ENCODE data around the gene SLBP. TPM values are rescaled to one million over a fixed set of nuclear protein-coding genes. Genes with fewer than 3 reads are reported as not detected.

SLBP gene
- total and polyA plus RNA-seq, 2 donors (not counting 3 experiments of a cell fraction or from before 2014, with no cell fraction given): 48.3 to 63.1 TPM

GRCh38 chr4:1660948-1661677, 51.0 kb downstream of the SLBP start:
- POLR2A ChIA-PET: no interaction called here
- no peak overlapping the region for H3K4me3 ChIP-seq (replicated peaks in 1 of 3; ENCODE audit: insufficient read depth in 1 of 3, low read depth in 1 of 3, low read length in 3 of 3)
- CTCF ChIA-PET: no interaction called here
- H3K9ac ChIP-seq (replicated peaks; ENCODE audit: extremely low read depth, insufficient read depth, low read length): no peak overlapping the region
- intact Hi-C loops (cut with micrococcal nuclease) (no loop called here), dilution Hi-C loops (cut with MboI; ENCODE audit: extremely low pct_ligation_motif_present, low sequenced_read_pairs) (no loop called here)
- no peaks in the 10 kb centered on the region for H4K20me1 ChIP-seq (replicated peaks; ENCODE audit: control insufficient read depth, extremely low read depth, insufficient read depth, low read length)
- DNase-seq (ENCODE audit: low read depth, low spot score) (no peak), FAIRE-seq (no peak)
- no peaks in the 10 kb centered on the region for H3K4me1 ChIP-seq (ENCODE audit: control insufficient read depth, extremely low read depth, insufficient read depth, low read length)
- no peaks in the 10 kb centered on the region for H3K27me3 ChIP-seq (ENCODE audit: control insufficient read depth in 2 of 2, insufficient read depth in 2 of 2, low read length in 2 of 2)
- TF ChIP-seq GATA2 (IDR thresholded peaks at IDR 0.05; ENCODE audit: insufficient read depth, insufficient read length, low read depth, low read length) (no peak), CTCF (IDR thresholded peaks at IDR 0.05; ENCODE audit: extremely low read depth in 1 of 2, insufficient read depth in 1 of 2, low read depth in 1 of 2, low read length in 2 of 2) (no peak), JUN (IDR thresholded peaks at IDR 0.05; ENCODE audit: borderline replicate concordance, insufficient read depth, insufficient read length, low read depth) (no peak), POLR2AphosphoS5 (IDR thresholded peaks at IDR 0.05; ENCODE audit: insufficient read depth, low read depth, low read length) (no peak), MYC (IDR thresholded peaks at IDR 0.05; ENCODE audit: low read depth, low read length) (no peak), FOS (IDR thresholded peaks at IDR 0.05; ENCODE audit: borderline replicate concordance, insufficient read depth, low read length) (no peak), POLR2A (IDR thresholded peaks at IDR 0.05; ENCODE audit: low read depth, low read length) (no peak), EZH2 (IDR thresholded peaks at IDR 0.05; ENCODE audit: borderline replicate concordance, low read depth, low read length, severe bottlenecking) (no peak)
- TF ChIP-seq, protein P1, sequence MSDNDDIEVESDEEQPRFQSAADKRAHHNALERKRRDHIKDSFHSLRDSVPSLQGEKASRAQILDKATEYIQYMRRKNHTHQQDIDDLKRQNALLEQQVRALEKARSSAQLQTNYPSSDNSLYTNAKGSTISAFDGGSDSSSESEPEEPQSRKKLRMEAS (IDR thresholded peaks at IDR 0.05; ENCODE audit: insufficient read depth, insufficient read length): no peak
- no peaks in the 10 kb centered on the region for H3K36me3 ChIP-seq (ENCODE audit: control insufficient read depth in 2 of 2, extremely low read depth in 1 of 2, insufficient read depth in 2 of 2, low read length in 2 of 2)
- no peak overlapping the region for H2AFZ ChIP-seq (ENCODE audit: low read depth, low read length)
- no peaks in the 10 kb centered on the region for H3K9me1 ChIP-seq (replicated peaks; ENCODE audit: control insufficient read depth, extremely low read depth, insufficient read depth, low read length)
- no peaks in the 10 kb centered on the region for H3K79me2 ChIP-seq (ENCODE audit: control insufficient read depth, insufficient read depth, low read length)
- no peak overlapping the region for H3K27ac ChIP-seq (ENCODE audit: insufficient read depth, low read depth, low read length)
- H3K9me3 ChIP-seq (replicated peaks; ENCODE audit: control insufficient read depth, insufficient read depth, low read length): no peaks in the 10 kb centered on the region
- H3K4me2 ChIP-seq (ENCODE audit: insufficient read depth, low read length): no peak overlapping the region
- BruUV-seq (replicated peaks): no TSS peak

Data from endothelial cell of umbilical vein (primary cell).